ENCODE measurements around the gene PLAAT5.
A peak's percentile ranks its signal among the peaks of the same experiment; 100 is the strongest.

PLAAT5 gene, protein sequence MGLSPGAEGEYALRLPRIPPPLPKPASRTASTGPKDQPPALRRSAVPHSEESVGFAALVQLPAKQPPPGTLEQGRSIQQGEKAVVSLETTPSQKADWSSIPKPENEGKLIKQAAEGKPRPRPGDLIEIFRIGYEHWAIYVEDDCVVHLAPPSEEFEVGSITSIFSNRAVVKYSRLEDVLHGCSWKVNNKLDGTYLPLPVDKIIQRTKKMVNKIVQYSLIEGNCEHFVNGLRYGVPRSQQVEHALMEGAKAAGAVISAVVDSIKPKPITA

DNA sequence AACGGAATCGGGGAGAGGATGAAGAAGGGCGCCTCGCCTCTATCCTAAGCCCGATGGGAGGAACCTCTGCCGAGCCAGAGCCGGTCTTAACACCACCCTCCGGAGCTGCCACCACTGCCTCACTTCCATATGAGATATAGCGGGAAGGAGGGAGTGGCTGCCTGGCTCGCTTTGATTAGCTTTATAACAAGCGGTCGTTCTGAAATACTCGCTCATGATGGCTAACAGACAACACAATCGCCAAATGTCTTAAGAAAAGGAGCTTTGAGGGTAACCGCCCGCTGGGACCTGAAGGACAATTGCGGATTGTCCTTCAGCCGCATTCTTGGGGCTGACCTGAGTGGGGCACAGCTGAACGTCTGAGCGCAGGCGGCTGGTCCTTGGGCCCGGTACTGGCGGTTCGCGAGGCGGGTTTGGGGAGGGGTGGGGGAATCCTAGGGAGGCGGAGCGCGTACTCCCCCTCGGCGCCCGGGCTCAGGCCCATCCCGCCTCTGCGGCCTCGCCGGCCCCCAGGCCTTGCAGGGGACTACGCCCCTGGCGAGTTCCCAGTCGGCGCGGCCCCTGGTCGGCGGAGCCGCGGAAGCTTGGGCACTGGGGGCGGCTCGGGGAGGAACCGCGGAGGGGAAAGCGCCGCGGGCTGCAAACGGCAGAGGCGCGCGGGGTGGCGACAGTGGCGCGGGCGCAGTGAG, at the start of gene PLAAT5:
Gene PLAAT5 (minus strand): TSS at position 617 of the 689 bp plus-strand sequence. CDS start 133 bp downstream, at position 484.
- no peak within 1 kb of the TSS for H3K27ac ChIP-seq
- TF ChIP-seq ZFX (IDR thresholded peaks at IDR 0.05): no peak
- TF ChIP-seq, protein P1, sequence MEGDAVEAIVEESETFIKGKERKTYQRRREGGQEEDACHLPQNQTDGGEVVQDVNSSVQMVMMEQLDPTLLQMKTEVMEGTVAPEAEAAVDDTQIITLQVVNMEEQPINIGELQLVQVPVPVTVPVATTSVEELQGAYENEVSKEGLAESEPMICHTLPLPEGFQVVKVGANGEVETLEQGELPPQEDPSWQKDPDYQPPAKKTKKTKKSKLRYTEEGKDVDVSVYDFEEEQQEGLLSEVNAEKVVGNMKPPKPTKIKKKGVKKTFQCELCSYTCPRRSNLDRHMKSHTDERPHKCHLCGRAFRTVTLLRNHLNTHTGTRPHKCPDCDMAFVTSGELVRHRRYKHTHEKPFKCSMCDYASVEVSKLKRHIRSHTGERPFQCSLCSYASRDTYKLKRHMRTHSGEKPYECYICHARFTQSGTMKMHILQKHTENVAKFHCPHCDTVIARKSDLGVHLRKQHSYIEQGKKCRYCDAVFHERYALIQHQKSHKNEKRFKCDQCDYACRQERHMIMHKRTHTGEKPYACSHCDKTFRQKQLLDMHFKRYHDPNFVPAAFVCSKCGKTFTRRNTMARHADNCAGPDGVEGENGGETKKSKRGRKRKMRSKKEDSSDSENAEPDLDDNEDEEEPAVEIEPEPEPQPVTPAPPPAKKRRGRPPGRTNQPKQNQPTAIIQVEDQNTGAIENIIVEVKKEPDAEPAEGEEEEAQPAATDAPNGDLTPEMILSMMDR (conservative IDR thresholded peaks at IDR 0.05): no peak

DNA sequence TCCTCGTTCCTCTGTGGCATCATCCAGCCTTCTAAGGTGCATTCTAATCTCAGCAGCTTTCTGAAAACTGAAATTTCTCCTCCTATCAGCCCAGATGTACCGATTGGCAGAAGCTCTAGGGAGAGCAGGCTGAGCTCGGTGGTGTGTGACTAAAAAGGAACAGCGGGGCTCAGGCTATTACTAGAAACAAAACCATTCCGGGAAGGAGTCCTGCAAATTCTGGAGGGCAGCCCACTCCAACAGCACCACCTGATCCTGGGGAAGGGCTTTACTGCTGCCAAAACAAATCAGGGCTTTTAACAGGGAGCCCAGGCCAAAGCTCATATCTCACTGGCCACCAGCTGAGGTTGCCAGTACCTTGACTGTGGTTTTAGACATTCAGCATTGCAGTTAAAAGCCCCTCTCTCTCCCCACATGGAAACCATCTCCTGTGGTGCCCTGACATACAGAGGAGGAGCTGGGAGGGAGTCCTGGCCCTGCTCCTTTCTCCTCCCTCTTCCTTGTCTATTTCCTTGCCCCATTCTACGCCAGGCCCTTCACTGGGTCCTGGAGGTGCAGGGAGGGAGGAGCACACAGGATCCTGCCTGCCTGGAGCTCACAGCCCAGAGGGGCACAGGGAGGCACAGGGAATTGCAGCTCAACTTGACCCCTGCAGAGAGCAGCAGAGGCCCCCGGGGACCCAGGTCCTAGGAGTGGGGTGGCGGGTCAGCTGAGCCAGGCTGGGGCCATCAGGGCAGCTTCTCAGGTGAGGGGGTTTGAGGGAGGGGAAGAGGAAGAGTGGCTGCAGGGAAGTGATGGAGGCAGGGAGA, 46.5 kb upstream of the PLAAT5 start:
- H3K27ac ChIP-seq: peak overlapping the region; percentile 46
- TF ChIP-seq, protein P1 (conservative IDR thresholded peaks at IDR 0.05): no peak
- TF ChIP-seq ZFX (IDR thresholded peaks at IDR 0.05): no peak

DNA sequence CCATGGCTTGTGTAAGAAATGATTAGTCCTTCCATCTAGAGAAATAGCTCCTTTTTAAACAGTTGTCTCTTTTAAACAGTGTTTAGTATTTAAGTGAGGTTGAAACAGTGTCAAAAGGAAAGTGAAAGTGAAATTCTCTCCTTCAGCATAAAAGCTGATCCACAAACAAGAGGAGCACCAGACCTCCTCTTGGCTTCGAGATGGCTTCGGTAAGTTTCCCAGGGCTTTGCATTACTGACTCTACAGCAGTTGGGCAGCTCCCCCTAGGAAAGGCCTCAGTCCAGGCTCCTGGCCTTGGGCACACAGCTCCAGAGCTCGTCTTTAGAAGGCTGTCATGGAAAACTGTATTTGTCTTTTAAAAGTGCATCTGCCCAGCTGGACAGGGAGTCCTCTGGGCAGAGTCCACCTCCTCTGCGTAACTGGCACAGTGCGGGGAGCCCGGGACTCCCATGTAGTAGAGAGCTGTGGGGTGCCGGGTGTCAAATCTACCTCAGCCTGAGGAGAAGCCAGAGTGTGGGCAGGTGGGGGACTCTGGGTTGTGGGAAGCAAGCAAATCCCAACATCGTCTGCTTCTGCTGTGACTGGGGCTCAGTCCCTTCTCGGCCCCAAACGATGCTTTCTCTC, 45.8 kb upstream of the PLAAT5 start, which contains the start of gene PLAAT4:
Gene PLAAT4 (plus strand): TSS at position 140 of the 624 bp plus-strand sequence. CDS start 61 bp downstream, at position 201.
- TF ChIP-seq, protein P1 (conservative IDR thresholded peaks at IDR 0.05): no peak
- TF ChIP-seq ZFX (IDR thresholded peaks at IDR 0.05): no peak
- peak within 1 kb of the TSS; percentile 46 for H3K27ac ChIP-seq

DNA sequence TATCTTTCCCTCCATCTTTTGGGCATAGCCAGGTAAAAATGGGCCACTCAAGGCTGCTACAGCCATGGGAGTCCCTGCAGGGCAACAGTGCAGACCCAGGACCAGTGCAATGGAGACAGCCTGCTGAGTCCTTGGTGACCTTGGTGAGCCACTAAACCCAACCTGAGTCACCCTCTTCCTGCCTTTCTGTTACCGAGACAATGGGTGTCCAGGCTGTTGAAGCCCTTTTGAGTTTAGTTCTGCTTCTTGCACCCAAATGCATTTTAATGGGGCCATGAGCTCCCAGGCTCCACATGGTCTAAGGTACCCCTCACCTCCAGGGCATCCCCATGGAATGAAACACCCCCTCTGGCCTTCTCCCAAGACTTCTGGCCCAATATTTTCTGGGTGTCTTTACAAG, 44.8 kb upstream of the PLAAT5 start:
- TF ChIP-seq, protein P1 (conservative IDR thresholded peaks at IDR 0.05): no peak
- TF ChIP-seq ZFX (IDR thresholded peaks at IDR 0.05): no peak
- no peak overlapping the region for H3K27ac ChIP-seq

DNA sequence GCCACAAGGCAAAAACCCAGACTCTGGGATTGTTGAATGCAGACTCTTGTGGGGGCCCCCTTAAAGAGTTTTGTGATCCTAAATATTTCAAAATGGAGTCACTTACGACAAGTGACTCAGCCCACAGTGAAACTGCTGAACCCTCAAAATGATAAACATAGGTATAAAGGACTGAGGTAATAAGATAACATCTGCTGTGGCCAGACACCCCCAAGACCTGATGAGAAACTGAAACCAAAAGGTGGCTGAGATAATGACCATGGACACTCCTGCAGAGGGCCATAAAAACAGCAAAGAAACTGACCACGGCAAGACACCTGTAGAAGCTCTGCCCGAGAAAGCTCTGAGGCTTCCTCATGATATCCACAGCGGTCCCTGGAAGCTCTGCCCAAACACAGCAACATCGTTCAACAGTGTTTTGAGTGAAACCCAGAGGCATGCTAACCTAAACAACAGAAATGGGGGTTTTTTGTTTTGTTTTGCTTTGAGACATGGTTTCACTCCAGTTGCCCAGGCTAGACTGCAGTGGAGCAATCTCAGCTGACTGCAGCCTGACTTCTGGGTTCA, 44.0 kb upstream of the PLAAT5 start:
- TF ChIP-seq ZFX (IDR thresholded peaks at IDR 0.05): no peak
- TF ChIP-seq, protein P1 (conservative IDR thresholded peaks at IDR 0.05): no peak
- no peak overlapping the region for H3K27ac ChIP-seq

DNA sequence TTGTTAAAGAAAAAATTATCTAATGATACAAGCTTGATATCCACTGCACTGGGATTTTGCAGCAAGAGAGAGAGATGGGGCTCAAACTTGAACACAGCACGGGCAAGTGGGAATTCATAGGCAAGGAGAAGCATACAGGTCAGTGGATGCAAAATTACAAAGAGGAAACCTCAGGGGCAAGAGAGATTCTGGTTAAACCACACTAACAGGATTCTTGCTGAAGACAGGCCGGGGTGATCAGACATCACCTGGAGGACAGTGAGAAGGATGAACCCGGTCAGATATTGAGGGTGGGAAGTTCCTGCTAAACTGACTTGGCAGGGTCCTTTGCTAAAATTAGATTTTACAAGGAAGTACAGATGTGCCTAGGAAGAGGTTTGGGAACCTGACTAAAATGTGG, 43.1 kb upstream of the PLAAT5 start:
- TF ChIP-seq ZFX (IDR thresholded peaks at IDR 0.05): no peak
- TF ChIP-seq, protein P1 (conservative IDR thresholded peaks at IDR 0.05): no peak
- no peak overlapping the region for H3K27ac ChIP-seq

Measured in C4-2B (cell line).